ENCODE measurements around the gene RBM38. TPM values are rescaled to one million over a fixed set of nuclear protein-coding genes. Genes with fewer than 3 reads are reported as not detected.

The RBM38 gene
- total RNA-seq, 1 experiment from 2014 or later: 16.1 TPM

- no peak for DNase-seq (ENCODE audit: low read depth)
Observed at GRCh38 chr20:57391439-57392301, 474 bp downstream of the RBM38 start.

GRCh38 chr20:57392512-57393271 lies 1.5 kb downstream of the RBM38 start:
- DNase-seq (ENCODE audit: low read depth): no peak

- no peak for DNase-seq (ENCODE audit: low read depth)
Observed at GRCh38 chr20:57393321-57394120, 2.3 kb downstream of the RBM38 start.

GRCh38 chr20:57394121-57395082 lies 3.2 kb downstream of the RBM38 start:
- DNase-seq (ENCODE audit: low read depth): no peak

GRCh38 chr20:57395111-57395966 lies 4.1 kb downstream of the RBM38 start:
- DNase-seq (ENCODE audit: low read depth): peak; percentile 54

GRCh38 chr20:57396212-57396983 lies 5.2 kb downstream of the RBM38 start:
- DNase-seq (ENCODE audit: low read depth): no peak

- no peak for DNase-seq (ENCODE audit: low read depth)
Observed at GRCh38 chr20:57396984-57397692, 5.9 kb downstream of the RBM38 start.

GRCh38 chr20:57397693-57398108 lies 6.5 kb downstream of the RBM38 start:
- no peak for DNase-seq (ENCODE audit: low read depth)

GRCh38 chr20:57398231-57398821 lies 7.1 kb downstream of the RBM38 start:
- no peak for DNase-seq (ENCODE audit: low read depth)

GRCh38 chr20:57398901-57399535 lies 7.8 kb downstream of the RBM38 start:
- DNase-seq (ENCODE audit: low read depth): no peak

- no peak for DNase-seq (ENCODE audit: low read depth)
Observed at GRCh38 chr20:57399587-57400155, 8.5 kb downstream of the RBM38 start.

- DNase-seq (ENCODE audit: low read depth): no peak
Observed at GRCh38 chr20:57400231-57400701, 9.1 kb downstream of the RBM38 start.

GRCh38 chr20:57400821-57401564 lies 9.8 kb downstream of the RBM38 start:
- DNase-seq (ENCODE audit: low read depth): no peak

- DNase-seq (ENCODE audit: low read depth): no peak
Observed at GRCh38 chr20:57401565-57401918, 10.3 kb downstream of the RBM38 start.

GRCh38 chr20:57402206-57403125 lies 11.3 kb downstream of the RBM38 start:
- DNase-seq (ENCODE audit: low read depth): no peak
